ENCODE data around the gene CUL7.

The CUL7 gene

GRCh38 chr6:43077333-43077809 lies 23.7 kb upstream of the CUL7 start:
- no peak for DNase-seq (ENCODE audit: low read depth in 2 of 2)

- DNase-seq (ENCODE audit: low read depth in 2 of 2) = no peak
These were observed 23.0 kb upstream of the CUL7 start for GRCh38 chr6:43076464-43077332.

- no peak for DNase-seq (ENCODE audit: low read depth in 2 of 2)
These were observed 22.2 kb upstream of the CUL7 start, which contains the start of gene PTK7 for GRCh38 chr6:43075670-43076463. Gene PTK7 (plus strand): TSS chr6:43076314. CDS start chr6:43076489, 175 bp downstream.

- peak in 1 of 2 experiments; percentile 66 for DNase-seq (ENCODE audit: low read depth in 2 of 2)
These were observed 21.4 kb upstream of the CUL7 start for GRCh38 chr6:43074847-43075669.

GRCh38 chr6:43070028-43070632 lies 16.5 kb upstream of the CUL7 start:
- DNase-seq (ENCODE audit: low read depth in 2 of 2) = no peak

- no peak for DNase-seq (ENCODE audit: low read depth in 2 of 2)
These were observed 9.2 kb upstream of the CUL7 start for GRCh38 chr6:43062818-43063217.

GRCh38 chr6:43061861-43062260 lies 8.2 kb upstream of the CUL7 start:
- DNase-seq (ENCODE audit: low read depth in 2 of 2) = no peak

GRCh38 chr6:43060755-43061633 lies 7.3 kb upstream of the CUL7 start:
- no peak for DNase-seq (ENCODE audit: low read depth in 2 of 2)

GRCh38 chr6:43060034-43060754 lies 6.5 kb upstream of the CUL7 start:
- no peak for DNase-seq (ENCODE audit: low read depth in 2 of 2)

- peak; percentile 94 to 95 for DNase-seq (ENCODE audit: low read depth in 2 of 2)
These were observed 5.8 kb upstream of the CUL7 start, which contains the start of the genes KLC4 and MRPL2 for GRCh38 chr6:43059168-43060033. Gene KLC4 (plus strand): TSS chr6:43059631. CDS start chr6:43061336, 1,705 bp downstream. Gene MRPL2 (minus strand): TSS chr6:43059434. CDS start chr6:43059381, 53 bp downstream.

- DNase-seq (ENCODE audit: low read depth in 2 of 2) = no peak
These were observed 4.9 kb upstream of the CUL7 start for GRCh38 chr6:43058531-43058930.

GRCh38 chr6:43055966-43056365 lies 2.3 kb upstream of the CUL7 start:
- no peak for DNase-seq (ENCODE audit: low read depth in 2 of 2)

- no peak for DNase-seq (ENCODE audit: low read depth in 2 of 2)
These were observed 724 bp upstream of the CUL7 start for GRCh38 chr6:43054206-43054943.

GRCh38 chr6:43052842-43053544 lies 658 bp downstream of the CUL7 start:
- no peak for DNase-seq (ENCODE audit: low read depth in 2 of 2)

GRCh38 chr6:43052225-43052841 lies 1.3 kb downstream of the CUL7 start:
- no peak for DNase-seq (ENCODE audit: low read depth in 2 of 2)

GRCh38 chr6:43050981-43051380 lies 2.7 kb downstream of the CUL7 start:
- no peak for DNase-seq (ENCODE audit: low read depth in 2 of 2)

- DNase-seq (ENCODE audit: low read depth in 2 of 2) = no peak
These were observed 5.7 kb downstream of the CUL7 start for GRCh38 chr6:43047998-43048397.

Measured in fibroblast of skin of left biceps (primary cell).